PFSK-1 (cell line): ENCODE results near the gene TNFSF11.

Experiments used
- FOXP2 ChIP-seq: optimal IDR thresholded peaks from 2 replicates; pipeline ENCODE3; 2011; ENCODE audit warnings: borderline replicate concordance, control low read depth, inconsistent platforms; ENCODE audit not compliant: insufficient read depth; ENCODE audit errors: extremely low read length, extremely low read depth
- POLR2AphosphoS5 ChIP-seq: IDR thresholded peaks from 2 replicates; pipeline ENCODE4 v1.6.1; 2012; ENCODE audit warnings: low read depth, mild to moderate bottlenecking, control low read depth, low read length, moderate library complexity
- SIN3A ChIP-seq: IDR thresholded peaks from 2 replicates; pipeline ENCODE4 v1.6.1; 2012; ENCODE audit warnings: mild to moderate bottlenecking, low read length, moderate library complexity, borderline replicate concordance; ENCODE audit not compliant: insufficient read depth
- TAF1 ChIP-seq: IDR thresholded peaks from 2 replicates; pipeline ENCODE4 v1.6.1; 2012; ENCODE audit warnings: low read length, control low read depth, borderline replicate concordance; ENCODE audit not compliant: insufficient read depth
- TF ChIP-seq, protein P1 (sequence below), 2 experiments: IDR thresholded peaks; 2 replicates each; pipeline versions ENCODE4 v1.6.1 to v1.8.0; 2011 to 2012; ENCODE audit warnings: low read depth in 2 of 2, low read length in 2 of 2, control low read depth in 1 of 2, inconsistent platforms in 1 of 2, mild to moderate bottlenecking in 1 of 2, moderate library complexity in 1 of 2; ENCODE audit not compliant: insufficient read depth in 1 of 2

TNFSF11 gene

DNA sequence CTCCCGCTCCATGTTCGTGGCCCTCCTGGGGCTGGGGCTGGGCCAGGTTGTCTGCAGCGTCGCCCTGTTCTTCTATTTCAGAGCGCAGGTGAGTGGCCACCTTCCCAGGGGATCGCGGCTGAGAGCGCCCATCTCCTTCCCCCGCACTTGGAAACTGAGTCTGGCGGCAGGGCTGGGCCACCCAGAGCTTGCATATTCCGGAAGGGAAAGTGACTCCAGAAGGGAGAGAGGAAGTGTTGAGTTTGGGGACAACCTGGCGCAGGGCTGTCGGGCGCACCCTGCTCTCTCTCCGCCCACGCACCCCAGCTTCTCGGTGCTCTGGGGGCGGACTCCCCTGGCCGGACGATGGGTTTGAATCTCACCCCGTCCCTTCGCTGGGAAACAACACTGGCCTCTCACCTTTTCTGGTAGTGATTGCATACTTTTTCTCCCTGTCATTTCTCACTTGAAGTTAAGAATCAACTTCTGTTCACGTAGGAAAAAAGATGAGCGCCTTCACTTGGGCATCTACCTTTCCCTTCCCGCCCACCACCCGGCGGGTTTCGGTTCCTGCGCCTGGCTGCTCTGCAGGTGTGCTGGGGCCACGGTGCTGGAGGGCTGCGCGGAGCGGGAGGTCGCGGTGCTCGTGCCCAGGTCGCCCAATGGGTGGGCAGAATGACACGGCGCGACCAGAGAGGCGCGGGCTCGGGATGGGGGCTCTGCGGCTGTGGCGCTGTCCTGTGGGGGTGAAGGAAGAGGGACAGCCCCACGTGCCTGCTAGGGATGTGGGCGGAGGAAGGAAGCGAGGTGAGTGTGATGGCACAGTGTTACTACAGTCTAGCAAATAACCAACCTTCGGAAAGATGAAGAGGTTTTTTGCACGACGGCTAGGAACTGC, 721 bp downstream of the TNFSF11 start:
- TF ChIP-seq, protein P1, sequence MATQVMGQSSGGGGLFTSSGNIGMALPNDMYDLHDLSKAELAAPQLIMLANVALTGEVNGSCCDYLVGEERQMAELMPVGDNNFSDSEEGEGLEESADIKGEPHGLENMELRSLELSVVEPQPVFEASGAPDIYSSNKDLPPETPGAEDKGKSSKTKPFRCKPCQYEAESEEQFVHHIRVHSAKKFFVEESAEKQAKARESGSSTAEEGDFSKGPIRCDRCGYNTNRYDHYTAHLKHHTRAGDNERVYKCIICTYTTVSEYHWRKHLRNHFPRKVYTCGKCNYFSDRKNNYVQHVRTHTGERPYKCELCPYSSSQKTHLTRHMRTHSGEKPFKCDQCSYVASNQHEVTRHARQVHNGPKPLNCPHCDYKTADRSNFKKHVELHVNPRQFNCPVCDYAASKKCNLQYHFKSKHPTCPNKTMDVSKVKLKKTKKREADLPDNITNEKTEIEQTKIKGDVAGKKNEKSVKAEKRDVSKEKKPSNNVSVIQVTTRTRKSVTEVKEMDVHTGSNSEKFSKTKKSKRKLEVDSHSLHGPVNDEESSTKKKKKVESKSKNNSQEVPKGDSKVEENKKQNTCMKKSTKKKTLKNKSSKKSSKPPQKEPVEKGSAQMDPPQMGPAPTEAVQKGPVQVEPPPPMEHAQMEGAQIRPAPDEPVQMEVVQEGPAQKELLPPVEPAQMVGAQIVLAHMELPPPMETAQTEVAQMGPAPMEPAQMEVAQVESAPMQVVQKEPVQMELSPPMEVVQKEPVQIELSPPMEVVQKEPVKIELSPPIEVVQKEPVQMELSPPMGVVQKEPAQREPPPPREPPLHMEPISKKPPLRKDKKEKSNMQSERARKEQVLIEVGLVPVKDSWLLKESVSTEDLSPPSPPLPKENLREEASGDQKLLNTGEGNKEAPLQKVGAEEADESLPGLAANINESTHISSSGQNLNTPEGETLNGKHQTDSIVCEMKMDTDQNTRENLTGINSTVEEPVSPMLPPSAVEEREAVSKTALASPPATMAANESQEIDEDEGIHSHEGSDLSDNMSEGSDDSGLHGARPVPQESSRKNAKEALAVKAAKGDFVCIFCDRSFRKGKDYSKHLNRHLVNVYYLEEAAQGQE (IDR thresholded peaks at IDR 0.05; ENCODE audit: insufficient read depth in 1 of 2, low read depth in 2 of 2, low read length in 2 of 2): no peak
- TF ChIP-seq POLR2AphosphoS5: no peak
- TF ChIP-seq TAF1: no peak
- no peak for TF ChIP-seq FOXP2
- no peak for TF ChIP-seq SIN3A

DNA sequence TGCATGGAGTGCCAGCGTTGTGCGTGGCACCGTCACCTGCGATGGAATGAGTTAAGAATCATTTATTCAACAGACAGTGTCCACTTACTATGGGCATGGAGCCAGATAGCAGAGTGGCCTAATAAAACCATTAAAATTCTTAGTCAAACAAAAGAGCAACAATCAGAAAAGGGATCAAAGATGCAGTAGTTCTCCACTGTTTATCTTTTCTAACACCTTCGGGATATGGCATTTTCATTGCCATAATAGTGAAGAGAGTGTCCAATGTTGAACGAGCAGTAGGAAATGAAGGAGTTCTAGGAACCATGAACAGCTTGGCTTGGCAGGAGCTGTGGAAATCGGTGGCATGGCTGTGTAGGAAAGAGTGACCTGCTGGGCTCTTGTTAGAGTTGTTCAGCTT, 2.0 kb downstream of the TNFSF11 start:
- TF ChIP-seq, protein P1 (IDR thresholded peaks at IDR 0.05; ENCODE audit: insufficient read depth in 1 of 2, low read depth in 2 of 2, low read length in 2 of 2): no peak
- TF ChIP-seq SIN3A: no peak
- no peak for TF ChIP-seq FOXP2
- no peak for TF ChIP-seq POLR2AphosphoS5
- no peak for TF ChIP-seq TAF1

DNA sequence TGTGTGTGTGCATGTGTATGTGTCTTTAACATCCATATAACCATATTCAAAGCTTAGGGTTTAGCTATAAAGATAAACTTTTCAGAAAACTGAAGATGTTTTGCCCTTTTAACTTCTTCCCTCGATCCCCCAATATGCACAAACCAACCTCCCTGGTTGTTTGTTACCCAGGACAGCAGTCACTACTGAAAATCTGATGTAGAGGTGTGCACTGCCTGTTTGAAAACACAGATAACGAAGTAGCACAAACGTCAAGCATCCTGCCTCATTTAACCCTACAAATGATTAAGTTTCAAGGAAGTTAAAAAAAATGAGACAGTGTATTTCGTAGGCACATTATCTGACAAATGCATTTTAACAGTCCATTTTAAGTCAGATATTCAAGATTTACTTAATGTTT, 3.6 kb downstream of the TNFSF11 start:
- TF ChIP-seq, protein P1 (IDR thresholded peaks at IDR 0.05; ENCODE audit: insufficient read depth in 1 of 2, low read depth in 2 of 2, low read length in 2 of 2): no peak
- TF ChIP-seq FOXP2: no peak
- no peak for TF ChIP-seq POLR2AphosphoS5
- TF ChIP-seq TAF1: no peak
- no peak for TF ChIP-seq SIN3A

DNA sequence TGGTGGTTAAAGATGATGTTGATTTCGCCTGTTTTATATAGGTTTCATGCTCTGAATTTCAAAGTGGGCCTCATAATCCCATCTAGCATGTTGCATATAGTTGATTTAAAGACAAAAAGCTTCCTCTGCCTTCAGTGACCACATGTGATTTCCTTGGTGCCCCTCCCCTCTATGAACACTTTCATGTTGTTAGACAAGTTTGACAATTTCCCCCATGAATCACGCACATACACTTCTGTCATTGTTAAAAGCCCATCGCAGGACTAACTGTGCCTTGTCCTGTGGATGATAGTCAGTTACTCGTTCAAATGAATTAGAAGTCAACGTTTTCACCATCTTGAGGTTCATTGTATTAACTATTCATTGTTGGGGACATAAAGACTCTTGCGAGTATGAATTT, 6.7 kb downstream of the TNFSF11 start:
- TF ChIP-seq POLR2AphosphoS5 (no peak), SIN3A (no peak), TAF1 (no peak), FOXP2 (no peak)
- TF ChIP-seq, protein P1 (IDR thresholded peaks at IDR 0.05; ENCODE audit: insufficient read depth in 1 of 2, low read depth in 2 of 2, low read length in 2 of 2): no peak

DNA sequence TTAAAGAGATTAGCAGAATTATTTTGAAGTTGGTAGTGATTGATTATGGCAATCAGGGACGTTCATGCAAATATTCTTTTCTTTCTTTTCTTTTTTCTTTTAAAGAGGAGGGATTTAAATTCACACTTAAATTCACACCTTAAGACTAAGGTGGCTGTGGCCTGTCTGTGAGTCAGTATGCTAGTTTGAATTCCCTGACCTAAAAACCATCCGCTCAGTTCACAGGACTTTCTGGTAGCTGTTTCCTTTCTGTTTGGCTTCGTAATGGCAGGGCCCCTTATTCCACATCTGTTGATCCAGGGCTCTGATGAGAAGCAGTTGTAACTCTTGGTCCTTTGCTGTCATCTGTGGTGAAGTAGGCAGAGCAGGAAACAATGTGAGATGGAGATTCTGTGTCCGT, 7.5 kb downstream of the TNFSF11 start:
- TF ChIP-seq FOXP2: no peak
